HepG2 (cell line): ENCODE results near the gene CCL3. TPM values are rescaled to one million over a fixed set of nuclear protein-coding genes. Genes with fewer than 3 reads are reported as not detected.
A peak's percentile ranks its signal among the peaks of the same experiment; 100 is the strongest.
"Not testable (repeated sequence)": the region's sequence is repeated elsewhere in the genome, so short reads cannot be mapped to it uniquely, and the experiment has no call there.

Experiments used
- ATAC-seq: fragments of 200-7000 bp; cut with Tn5 transposase; 3 replicates; pipeline ENCODE4 v1.9.1; 2020; ENCODE audit warnings: mild to moderate bottlenecking, moderate library complexity
- BruUV-seq: library from RNA; stranded (reverse); fragments of 400-500 nt; replicated peaks from 2 replicates; lab custom pipeline; 2021; lab: Mats Ljungman, UMichigan
- CTCF ChIA-PET: fragments of 300-600 bp; formaldehyde crosslinking; extraction: SDS; loops from one replicate; lab custom pipeline; 2021; ENCODE audit warnings: low total read pairs, inconsistent platforms, low intra/inter-chr PET ratio; lab: Yijun Ruan, JAX
- POLR2A ChIA-PET: fragments of 350-600 bp; sonication (Branson Sonifier 250); formaldehyde crosslinking; loops from one replicate; lab custom pipeline; 2020; ENCODE audit warnings: antibody characterized with exemption, inconsistent platforms; lab: Yijun Ruan, JAX
- DNase-seq: peaks from one replicate; pipeline ENCODE4 v3.0.0-alpha.2; 2015; ENCODE audit warnings: low spot score
- FAIRE-seq: peaks from 3 replicates; lab custom pipeline; 2011; peaks lifted over from hg19 to GRCh38; lab: Jason Lieb, UNC
- H2AFZ ChIP-seq: one replicate; pipeline ENCODE4 v1.6.1; 2011; ENCODE audit warnings: low read length, inconsistent platforms
- H3K27ac ChIP-seq: fragments of 300-600 bp; 3 replicates; pipeline ENCODE4 v1.8.0; 2011; ENCODE audit warnings: mixed run types, mild to moderate bottlenecking, mixed read lengths, low read length, inconsistent platforms; ENCODE audit not compliant: insufficient read depth; ENCODE audit errors: extremely low read length
- H3K27me3 ChIP-seq, 2 experiments: fragments of 200-600 bp in 1 of 2; 2 replicates in 1 of 2; 3 replicates in 1 of 2; pipeline versions ENCODE4 v1.6.0 to v1.8.0; 2011; ENCODE audit warnings: low read length in 2 of 2, mild to moderate bottlenecking in 2 of 2, moderate library complexity in 2 of 2, inconsistent platforms in 1 of 2; ENCODE audit not compliant: insufficient read depth in 2 of 2, control insufficient read depth in 1 of 2
- H3K36me3 ChIP-seq, 2 experiments: fragments of 200-600 bp in 1 of 2; replicated peaks in 1 of 2; 2 replicates in 1 of 2; 3 replicates in 1 of 2; pipeline versions ENCODE4 v1.5.1 to v1.8.0; 2011; ENCODE audit warnings: low read length in 2 of 2, inconsistent platforms in 1 of 2; ENCODE audit not compliant: insufficient read depth in 2 of 2, control insufficient read depth in 1 of 2
- H3K4me1 ChIP-seq: 2 replicates; pipeline ENCODE4 v1.5.1; 2012; ENCODE audit warnings: low read length, inconsistent platforms; ENCODE audit not compliant: insufficient read depth
- H3K4me2 ChIP-seq: 2 replicates; pipeline ENCODE4 v1.6.0; 2011; ENCODE audit warnings: low read depth, low read length, inconsistent platforms
- H3K4me3 ChIP-seq, 3 experiments: fragments of 200-600 bp in 1 of 3; sonication (generic), shearing (Covaris generic) in 1 of 3; replicated peaks in 1 of 3; 2 replicates each; pipeline ENCODE4 v1.5.1; 2011 to 2016; ENCODE audit warnings: low read length in 3 of 3, inconsistent platforms in 2 of 3, low read depth in 2 of 3, mild to moderate bottlenecking in 2 of 3, control low read depth in 1 of 3, mixed read lengths in 1 of 3; ENCODE audit not compliant: insufficient read depth in 1 of 3
- H3K79me2 ChIP-seq: one replicate; pipeline ENCODE4 v1.6.1; 2011; ENCODE audit warnings: low read length, inconsistent platforms; ENCODE audit not compliant: insufficient read depth
- H3K9ac ChIP-seq: 2 replicates; pipeline ENCODE4 v1.6.0; 2011; ENCODE audit warnings: mild to moderate bottlenecking, low read depth, low read length, inconsistent platforms; ENCODE audit not compliant: insufficient read depth
- H3K9me3 ChIP-seq: 2 replicates; pipeline ENCODE4 v1.5.1; 2012; ENCODE audit warnings: mild to moderate bottlenecking, low read length
- H4K20me1 ChIP-seq: 2 replicates; pipeline ENCODE4 v1.6.0; 2011; ENCODE audit warnings: inconsistent platforms, mild to moderate bottlenecking, low read length, moderate library complexity; ENCODE audit not compliant: insufficient read depth
- AGO1 ChIP-seq: fragments of 200-400 bp; formaldehyde crosslinking; IDR thresholded peaks from 2 replicates; pipeline ENCODE4 v1.6.1; 2017; ENCODE audit warnings: mild to moderate bottlenecking, low read depth, low read length, moderate library complexity; ENCODE audit not compliant: poor library complexity, severe bottlenecking
- MAFF ChIP-seq: IDR thresholded peaks from 2 replicates; pipeline ENCODE4 v1.6.1; 2011; ENCODE audit warnings: low read depth, low read length, improper control_type of control experiment
- MAFK ChIP-seq, 2 experiments: IDR thresholded peaks in 1 of 2; conservative IDR thresholded peaks in 1 of 2; 2 replicates each; pipeline ENCODE4 v1.6.1; 2011; ENCODE audit warnings: improper control_type of control experiment in 2 of 2, low read length in 2 of 2
- TEAD3 ChIP-seq: optimal IDR thresholded peaks from 2 replicates; pipeline ENCODE3; 2016; ENCODE audit warnings: borderline replicate concordance
- WGBS: methylation state at CpG from one replicate; pipeline ENCODE4 v1.1.6; 2017; ENCODE audit warnings: low lambda C conversion rate; 5-methylcytosine and 5-hydroxymethylcytosine counted together
- in situ Hi-C: cut with HindIII; loops from 2 replicates; pipeline ENCODE4 v1.10.0; 2017; ENCODE audit warnings: low pct_unique_long_range_greater_than_20kb; ENCODE audit not compliant: extremely low pct_ligation_motif_present
- intact Hi-C: fragments of 100-400 bp; cut with micrococcal nuclease; formaldehyde crosslinking; loops from one replicate; pipeline ENCODE4 v1.10.0; 2022; ENCODE audit not compliant: unreplicated experiment
- polyA plus RNA-seq, 8 experiments: library from polyadenylated mRNA; depleted of rRNA in 3 of 8; stranded (reverse) in 7 of 8; unstranded in 1 of 8; fragments of >200 nt; fragmentation: Illumina TruSeq in 4 of 8; extraction: Trizol in 4 of 8; gene quantifications; 2 replicates each; pipeline versions ENCODE4 v1.2.1 to v1.2.3, GENCODE V29; 2011 to 2016; ENCODE audit warnings: low read depth in 4 of 8, missing spikeins in 1 of 8, mixed read lengths in 1 of 8; ENCODE audit not compliant: insufficient read depth in 1 of 8
- total RNA-seq, 5 experiments: library from RNA; depleted of rRNA; stranded (reverse); fragments of >200 nt; fragmentation: Illumina TruSeq; extraction: Trizol; gene quantifications; 2 replicates each; pipeline ENCODE4 v1.2.3, GENCODE V29; 2016; ENCODE audit warnings: low read depth in 1 of 5

The CCL3 gene
- total and polyA plus RNA-seq, 2 of the 13 experiments (the other 11 are each of a cell fraction or from before 2014, with no cell fraction given) = not detected

DNA sequence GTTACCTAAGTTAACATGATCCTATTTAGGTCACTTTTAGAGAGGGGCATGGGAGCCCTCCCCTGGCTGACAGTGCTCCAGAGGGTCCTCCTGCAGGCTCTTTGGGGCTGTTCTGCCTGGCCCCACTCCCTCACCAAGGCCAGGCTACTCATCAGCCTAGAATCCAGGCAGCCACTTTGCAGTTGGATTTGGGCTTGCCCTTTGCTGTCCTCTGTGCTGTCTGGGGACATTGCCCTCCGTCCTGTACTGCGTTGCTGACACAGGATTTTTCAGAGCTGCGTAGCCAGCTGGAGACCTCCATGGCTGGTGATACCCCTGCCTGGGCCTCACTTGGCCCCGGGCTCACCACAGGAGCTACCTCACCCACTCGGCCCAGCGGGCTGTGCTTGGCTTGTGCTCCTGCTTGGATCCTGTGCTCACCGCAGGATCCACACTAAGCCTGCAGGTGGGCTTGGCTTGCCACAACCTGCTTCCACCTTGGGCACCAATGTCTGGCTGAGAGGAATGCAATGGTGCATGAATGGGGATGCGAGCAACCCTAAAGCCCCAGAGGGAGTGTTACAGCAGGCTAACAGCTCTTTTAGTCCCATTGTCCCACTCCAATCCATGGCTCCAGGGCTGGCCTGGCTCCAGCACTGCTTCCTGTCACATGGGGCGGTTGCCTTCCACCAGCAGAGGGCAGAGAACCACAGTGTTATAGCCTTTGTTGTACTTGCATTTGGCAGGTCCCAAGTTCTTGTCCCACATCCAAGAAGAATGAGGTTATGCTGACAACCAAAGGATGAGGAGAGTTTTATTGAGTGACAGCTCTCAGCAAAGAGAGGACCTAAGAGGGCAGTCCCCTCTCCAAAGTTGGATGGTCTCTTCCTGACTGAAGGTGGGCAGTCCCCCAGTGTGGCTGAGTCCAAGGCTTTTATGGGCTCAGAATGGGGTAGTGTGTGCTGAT lies 35.2 kb upstream of the CCL3 start:
- Histone ChIP-seq H3K9me3 (peaks cover 11% of the 10 kb centered on the region; the same call in 1 of the 2 replicates), H4K20me1 (no peaks in the 10 kb centered on the region), H3K36me3 (no peaks in the 10 kb centered on the region), H3K9ac (no peak overlapping the region), H3K4me3 (no peak overlapping the region), H3K27me3 (no peaks in the 10 kb centered on the region), H3K4me2 (no peak overlapping the region), H3K4me1 (no peaks in the 10 kb centered on the region), H3K27ac (no peak overlapping the region), H3K79me2 (no peaks in the 10 kb centered on the region), H2AFZ (no peak overlapping the region)
- BruUV-seq = no TSS peak
- POLR2A ChIA-PET = no interaction called here
- CTCF ChIA-PET = no interaction called here
- WGBS = 0% methylated on average over 2 of the region's 9 CpGs
- FAIRE-seq (no peak), ATAC-seq (no peak), DNase-seq (no peak)
- intact Hi-C loops (no loop called here), in situ Hi-C loops (no loop called here)
- TF ChIP-seq MAFK (conservative IDR thresholded peaks at IDR 0.05 in 1 of 2, IDR thresholded peaks at IDR 0.05 in 1 of 2; ENCODE audit: low read length in 2 of 2) = peak in 1 of 2 experiments; percentile 28; a peak in 1 of 4 replicates
- no peak for TF ChIP-seq TEAD3 (CRISPR knock-in tag)

DNA sequence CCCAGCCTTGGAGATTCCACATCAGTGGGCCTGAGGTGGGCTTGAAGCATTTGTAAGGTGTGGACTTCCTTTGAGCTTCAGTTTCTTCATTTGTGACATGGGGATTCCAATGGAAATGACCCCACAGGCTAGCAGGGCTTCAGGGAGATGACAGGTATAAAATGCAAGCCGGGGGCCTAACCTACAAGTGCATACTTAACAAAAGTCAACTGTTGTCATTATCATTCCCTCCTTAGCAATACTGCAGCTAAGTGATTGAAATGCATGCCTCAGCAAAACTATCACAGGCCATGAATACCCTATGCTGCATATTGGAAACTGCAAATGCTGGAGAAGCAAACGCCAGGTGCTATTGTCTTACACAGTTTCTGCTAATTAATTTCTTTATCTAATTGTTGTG lies 33.5 kb upstream of the CCL3 start:
- intact Hi-C loops (no loop called here), in situ Hi-C loops (no loop called here)
- Histone ChIP-seq H3K4me1 (no peaks in the 10 kb centered on the region), H3K27me3 (no peaks in the 10 kb centered on the region), H3K9ac (no peak overlapping the region), H3K4me3 (no peak overlapping the region), H3K9me3 (peaks cover 11% of the 10 kb centered on the region; the same call in 1 of the 2 replicates), H2AFZ (no peak overlapping the region), H3K79me2 (no peaks in the 10 kb centered on the region), H3K27ac (no peak overlapping the region), H3K4me2 (no peak overlapping the region), H3K36me3 (no peaks in the 10 kb centered on the region), H4K20me1 (no peaks in the 10 kb centered on the region)
- no peak for FAIRE-seq
- BruUV-seq = no TSS peak
- 8% methylated on average over 2 of the region's 2 CpGs for WGBS
- ChIA-PET CTCF (no interaction called here), POLR2A (no interaction called here)
- TF ChIP-seq AGO1 (no peak), MAFF (peak; percentile 42; the same call in 1 of the 2 replicates), MAFK (conservative IDR thresholded peaks at IDR 0.05 in 1 of 2, IDR thresholded peaks at IDR 0.05 in 1 of 2; ENCODE audit: low read length in 2 of 2) (peak; percentile 12 to 66; a peak in 2 of 4 replicates)
- no peak for DNase-seq
- no peak for ATAC-seq

DNA sequence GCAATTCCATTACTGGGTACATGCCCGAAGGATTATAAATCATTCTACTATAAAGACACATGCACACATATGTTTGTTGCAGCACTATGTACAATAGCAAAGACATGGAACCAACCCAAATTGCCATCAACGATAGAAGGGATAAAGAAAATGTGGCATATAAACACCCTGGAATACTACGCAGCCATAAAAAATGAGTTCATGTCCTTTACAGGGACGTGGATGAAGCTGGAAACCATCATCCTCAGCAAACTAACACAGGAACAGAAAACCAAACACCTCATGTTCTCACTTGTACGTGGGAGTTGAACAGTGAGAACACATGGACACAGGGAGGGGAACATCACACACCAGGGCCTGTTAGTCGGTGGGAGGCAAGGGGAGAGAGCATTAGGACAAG lies 31.2 kb upstream of the CCL3 start:
- H3K79me2 ChIP-seq, CTCF ChIA-PET, H4K20me1 ChIP-seq, intact Hi-C loops, POLR2A ChIA-PET, H3K4me2 ChIP-seq, BruUV-seq, H2AFZ ChIP-seq, FAIRE-seq, H3K9ac ChIP-seq, in situ Hi-C loops, H3K4me3 ChIP-seq, H3K36me3 ChIP-seq, H3K4me1 ChIP-seq, DNase-seq, H3K27ac ChIP-seq, ATAC-seq, H3K27me3 ChIP-seq: not testable (repeated sequence)
- peaks cover 11% of the 10 kb centered on the region; the same call in 1 of the 2 replicates for H3K9me3 ChIP-seq
- WGBS = 22% methylated on average over 6 of the region's 6 CpGs
